ENCODE results near the gene ROBO3. TPM values are rescaled to one million over a fixed set of nuclear protein-coding genes. Genes with fewer than 3 reads are reported as not detected.

The ROBO3 gene
- total RNA-seq, 2 experiments from 2014 or later, result 12.0 to 12.1 TPM

GRCh38 chr11:124859171-124859570, 6.1 kb upstream of the ROBO3 start:
- Mint-ChIP-seq H3K27me3 (peaks cover 42% of the 10 kb centered on the region), H3K4me1 (no peaks in the 10 kb centered on the region), H3K36me3 (ENCODE audit: low read depth) (no peaks in the 10 kb centered on the region), H3K9me3 (no peaks in the 10 kb centered on the region), H3K27ac (no peak overlapping the region), H3K4me3 (no peak overlapping the region)
- no peak for DNase-seq
- POLR2A ChIA-PET, result no interaction called here
- CTCF ChIA-PET, result interaction anchor here (1.9 kb wide), 1 partner anchor 20 kb away, joined by 5 read pairs; no protein-coding TSS in a partner anchor

GRCh38 chr11:124861670-124862069, 3.6 kb upstream of the ROBO3 start:
- H3K27me3 Mint-ChIP-seq, result peaks cover 64% of the 10 kb centered on the region
- H3K27ac Mint-ChIP-seq, result no peak overlapping the region
- peaks cover 5% of the 10 kb centered on the region for H3K4me1 Mint-ChIP-seq
- no peak for DNase-seq
- CTCF ChIA-PET, result no interaction called here
- no peak overlapping the region for H3K4me3 Mint-ChIP-seq
- no peaks in the 10 kb centered on the region for H3K9me3 Mint-ChIP-seq
- POLR2A ChIA-PET, result no interaction called here
- no peaks in the 10 kb centered on the region for H3K36me3 Mint-ChIP-seq (ENCODE audit: low read depth)

- Mint-ChIP-seq H3K4me3 (no peak overlapping the region), H3K9me3 (no peaks in the 10 kb centered on the region), H3K27ac (no peak overlapping the region), H3K36me3 (ENCODE audit: low read depth) (no peaks in the 10 kb centered on the region), H3K27me3 (peaks cover 78% of the 10 kb centered on the region), H3K4me1 (peaks cover 10% of the 10 kb centered on the region)
- DNase-seq, result no peak
- POLR2A ChIA-PET, result no interaction called here
- CTCF ChIA-PET, result no interaction called here
Observed at GRCh38 chr11:124863137-124863825, 2.0 kb upstream of the ROBO3 start.

- DNase-seq, result no peak
- H3K36me3 Mint-ChIP-seq (ENCODE audit: low read depth), result no peaks in the 10 kb centered on the region
- no peak overlapping the region for H3K4me3 Mint-ChIP-seq
- ChIA-PET POLR2A (no interaction called here), CTCF (interaction anchor here (0.6 kb wide), 1 partner anchor 135 kb away, joined by 3 read pairs; no protein-coding TSS in a partner anchor)
- peaks cover 83% of the 10 kb centered on the region for H3K27me3 Mint-ChIP-seq
- H3K4me1 Mint-ChIP-seq, result peaks cover 14% of the 10 kb centered on the region
- no peak overlapping the region for H3K27ac Mint-ChIP-seq
- no peaks in the 10 kb centered on the region for H3K9me3 Mint-ChIP-seq
Observed at GRCh38 chr11:124863826-124864165, 1.4 kb upstream of the ROBO3 start.

- Mint-ChIP-seq H3K27me3 (peaks cover 88% of the 10 kb centered on the region), H3K9me3 (no peaks in the 10 kb centered on the region), H3K4me3 (no peak overlapping the region), H3K27ac (no peak overlapping the region), H3K4me1 (peaks cover 16% of the 10 kb centered on the region), H3K36me3 (ENCODE audit: low read depth) (no peaks in the 10 kb centered on the region)
- POLR2A ChIA-PET, result no interaction called here
- CTCF ChIA-PET, result interaction anchor here (0.6 kb wide), 1 partner anchor 134 kb away, joined by 3 read pairs; no protein-coding TSS in a partner anchor
- no peak for DNase-seq
Observed at GRCh38 chr11:124864176-124864891, 898 bp upstream of the ROBO3 start.

GRCh38 chr11:124864892-124865180, 396 bp upstream of the ROBO3 start:
- Mint-ChIP-seq H3K27me3 (peaks cover 91% of the 10 kb centered on the region), H3K27ac (no peak overlapping the region), H3K9me3 (no peaks in the 10 kb centered on the region), H3K36me3 (ENCODE audit: low read depth) (no peaks in the 10 kb centered on the region), H3K4me3 (no peak overlapping the region), H3K4me1 (peaks cover 18% of the 10 kb centered on the region)
- POLR2A ChIA-PET, result no interaction called here
- CTCF ChIA-PET, result no interaction called here
- DNase-seq, result no peak

- Mint-ChIP-seq H3K27me3 (peaks cover 93% of the 10 kb centered on the region), H3K4me3 (no peak overlapping the region), H3K36me3 (ENCODE audit: low read depth) (no peaks in the 10 kb centered on the region), H3K27ac (peak overlapping the region; percentile 14), H3K9me3 (no peaks in the 10 kb centered on the region), H3K4me1 (peaks cover 18% of the 10 kb centered on the region)
- ChIA-PET CTCF (interaction anchor here (0.7 to 2.2 kb wide), 8 partner anchors 10 to 120 kb away, joined by 3 to 13 read pairs (median 6); no protein-coding TSS in a partner anchor), POLR2A (no interaction called here)
- peak; percentile 46 for DNase-seq
Observed at GRCh38 chr11:124865902-124866851, 945 bp downstream of the ROBO3 start.

- H3K4me1 Mint-ChIP-seq, result peaks cover 18% of the 10 kb centered on the region
- H3K4me3 Mint-ChIP-seq, result no peak overlapping the region
- POLR2A ChIA-PET, result no interaction called here
- CTCF ChIA-PET, result interaction anchor here (0.6 to 2.2 kb wide), 4 partner anchors 9 to 256 kb away, joined by 3 to 13 read pairs (median 6); no protein-coding TSS in a partner anchor
- H3K36me3 Mint-ChIP-seq (ENCODE audit: low read depth), result no peaks in the 10 kb centered on the region
- no peak overlapping the region for H3K27ac Mint-ChIP-seq
- H3K9me3 Mint-ChIP-seq, result no peaks in the 10 kb centered on the region
- DNase-seq, result no peak
- peaks cover 95% of the 10 kb centered on the region for H3K27me3 Mint-ChIP-seq
Observed at GRCh38 chr11:124867700-124868099, 2.5 kb downstream of the ROBO3 start.

GRCh38 chr11:124868331-124869274, 3.4 kb downstream of the ROBO3 start:
- Mint-ChIP-seq H3K27ac (no peak overlapping the region), H3K4me1 (peaks cover 18% of the 10 kb centered on the region), H3K27me3 (peaks cover 93% of the 10 kb centered on the region), H3K36me3 (ENCODE audit: low read depth) (no peaks in the 10 kb centered on the region), H3K4me3 (no peak overlapping the region), H3K9me3 (no peaks in the 10 kb centered on the region)
- no peak for DNase-seq
- POLR2A ChIA-PET, result no interaction called here
- CTCF ChIA-PET, result interaction anchor here (1.0 kb wide), 1 partner anchor 32 kb away, joined by 3 read pairs; no protein-coding TSS in a partner anchor

- H3K27me3 Mint-ChIP-seq, result peaks cover 92% of the 10 kb centered on the region
- H3K4me1 Mint-ChIP-seq, result peaks cover 18% of the 10 kb centered on the region
- H3K4me3 Mint-ChIP-seq, result no peak overlapping the region
- H3K27ac Mint-ChIP-seq, result no peak overlapping the region
- no peaks in the 10 kb centered on the region for H3K9me3 Mint-ChIP-seq
- ChIA-PET CTCF (interaction anchor here (1.0 to 1.2 kb wide), 2 partner anchors 11 to 33 kb away, joined by 3 to 5 read pairs; no protein-coding TSS in a partner anchor), POLR2A (no interaction called here)
- DNase-seq, result no peak
- H3K36me3 Mint-ChIP-seq (ENCODE audit: low read depth), result no peaks in the 10 kb centered on the region
Observed at GRCh38 chr11:124869331-124869730, 4.1 kb downstream of the ROBO3 start.

- ChIA-PET CTCF (interaction anchor here (1.0 to 1.2 kb wide), 2 partner anchors 10 to 33 kb away, joined by 3 to 5 read pairs; no protein-coding TSS in a partner anchor), POLR2A (no interaction called here)
- DNase-seq, result no peak
- peaks cover 91% of the 10 kb centered on the region for H3K27me3 Mint-ChIP-seq
- peaks cover 18% of the 10 kb centered on the region for H3K4me1 Mint-ChIP-seq
- no peak overlapping the region for H3K27ac Mint-ChIP-seq
- H3K4me3 Mint-ChIP-seq, result no peak overlapping the region
- no peaks in the 10 kb centered on the region for H3K9me3 Mint-ChIP-seq
- no peaks in the 10 kb centered on the region for H3K36me3 Mint-ChIP-seq (ENCODE audit: low read depth)
Observed at GRCh38 chr11:124869856-124870387, 4.7 kb downstream of the ROBO3 start.

- Mint-ChIP-seq H3K4me1 (peaks cover 19% of the 10 kb centered on the region), H3K27me3 (peaks cover 91% of the 10 kb centered on the region), H3K27ac (no peak overlapping the region), H3K36me3 (ENCODE audit: low read depth) (no peaks in the 10 kb centered on the region), H3K4me3 (no peak overlapping the region), H3K9me3 (no peaks in the 10 kb centered on the region)
- CTCF ChIA-PET, result interaction anchor here (1.2 kb wide), 1 partner anchor 9 kb away, joined by 5 read pairs; no protein-coding TSS in a partner anchor
- no peak for DNase-seq
- POLR2A ChIA-PET, result no interaction called here
Observed at GRCh38 chr11:124870430-124870829, 5.2 kb downstream of the ROBO3 start.
